HG02943 (cell line): ENCODE results near the gene ZNF133.

Experiments used
- ATAC-seq: cut with Tn5 transposase; IDR thresholded peaks from one replicate; pipeline ENCODE4 v1.9.1; 2021; ENCODE audit warnings: mild to moderate bottlenecking, low read depth, moderate library complexity; ENCODE audit not compliant: unreplicated experiment

ZNF133 gene

DNA sequence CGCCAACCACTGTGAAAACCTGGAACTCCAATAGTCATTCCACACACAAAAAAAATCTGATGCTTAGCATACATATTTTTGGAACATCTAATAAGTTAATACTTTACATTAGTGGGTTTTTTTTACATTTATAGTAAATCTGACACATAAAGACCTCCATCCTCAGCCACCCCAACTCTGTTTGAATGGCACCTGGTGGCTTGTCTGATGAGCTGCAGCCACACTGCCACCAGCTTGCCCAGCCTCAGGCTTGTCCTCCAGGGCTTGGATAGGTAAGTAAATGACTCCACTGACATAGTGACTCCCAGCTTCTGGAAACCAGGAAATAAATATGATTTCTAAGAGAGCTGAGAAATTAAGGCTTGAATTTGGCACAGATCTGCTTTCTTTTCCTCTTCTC, 71.5 kb downstream of the ZNF133 start:
- no peak for ATAC-seq

DNA sequence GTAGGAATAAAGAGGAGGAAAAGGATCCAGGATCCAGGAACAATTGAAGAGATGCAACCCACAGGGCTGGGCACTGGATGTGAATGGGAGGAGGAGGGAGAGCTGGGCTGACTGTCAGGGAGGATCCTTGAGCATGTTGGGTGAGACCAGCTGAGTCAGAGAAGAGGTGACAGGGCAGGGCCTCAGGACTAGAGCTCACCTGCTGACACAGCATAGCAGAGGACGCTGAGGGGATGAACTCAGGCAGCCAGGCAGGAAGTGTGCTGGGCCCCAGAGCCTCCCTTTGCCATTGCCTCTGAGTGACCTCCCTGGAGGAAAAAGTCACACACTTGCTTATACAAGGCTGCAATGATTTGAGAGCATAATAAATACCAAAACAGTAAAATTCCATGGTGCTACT, 72.3 kb downstream of the ZNF133 start:
- no peak for ATAC-seq

DNA sequence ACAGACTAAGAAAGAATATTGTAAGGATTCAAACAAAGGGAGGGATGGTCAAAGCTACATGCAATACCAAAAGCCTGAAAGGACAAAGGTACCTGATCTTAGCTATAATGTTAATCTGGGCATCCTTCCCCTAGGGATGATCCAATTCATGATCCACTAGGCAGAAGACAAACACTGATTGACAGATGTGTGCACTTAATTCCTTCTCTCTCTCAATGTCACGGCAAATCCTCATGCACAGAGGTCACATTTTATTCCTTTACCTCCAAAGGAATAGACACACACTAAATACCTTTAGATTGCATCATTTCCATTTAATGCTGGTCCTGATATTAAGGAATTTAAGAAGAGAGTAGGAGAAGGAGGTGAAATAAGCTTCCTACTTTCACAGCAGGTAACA, 73.4 kb downstream of the ZNF133 start:
- no peak for ATAC-seq

DNA sequence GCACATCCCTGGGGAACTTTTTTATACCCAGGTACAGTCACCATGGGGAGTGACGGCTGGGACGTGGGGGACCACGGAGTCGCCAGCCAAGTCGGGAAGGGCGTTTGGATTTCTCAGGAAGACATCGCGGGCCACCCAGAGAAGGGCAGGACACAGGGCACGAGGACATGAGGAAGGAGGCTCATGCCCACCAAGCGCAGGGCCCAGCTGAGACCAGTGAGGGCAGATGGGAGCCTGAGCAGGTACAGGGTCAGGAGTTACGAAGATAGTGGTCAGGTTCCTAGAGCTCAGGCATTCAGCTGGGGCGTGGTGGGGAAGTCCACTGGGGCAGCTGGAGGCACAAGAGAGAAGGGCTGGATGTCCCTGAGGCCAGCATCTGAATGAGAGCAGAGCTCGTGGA, 74.6 kb downstream of the ZNF133 start:
- no peak for ATAC-seq

DNA sequence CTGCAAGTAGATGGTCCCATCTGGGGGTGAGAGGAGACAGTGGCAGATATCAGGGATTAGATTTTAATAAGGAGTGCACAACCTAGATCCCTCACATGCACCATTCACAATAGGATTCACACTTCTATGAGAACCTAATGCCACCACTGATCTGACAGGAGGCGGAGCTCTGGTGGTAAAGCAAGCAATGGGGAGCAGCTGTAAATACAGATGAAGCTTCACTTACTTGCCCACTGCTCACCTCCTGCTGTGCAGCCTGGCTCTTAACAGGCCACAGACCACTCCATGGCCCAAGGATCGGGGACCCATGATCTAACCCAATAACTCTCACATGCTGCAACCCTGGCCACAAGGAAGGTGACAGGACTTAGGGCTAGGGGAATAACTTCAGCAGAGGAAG, 75.4 kb downstream of the ZNF133 start:
- ATAC-seq: no peak

DNA sequence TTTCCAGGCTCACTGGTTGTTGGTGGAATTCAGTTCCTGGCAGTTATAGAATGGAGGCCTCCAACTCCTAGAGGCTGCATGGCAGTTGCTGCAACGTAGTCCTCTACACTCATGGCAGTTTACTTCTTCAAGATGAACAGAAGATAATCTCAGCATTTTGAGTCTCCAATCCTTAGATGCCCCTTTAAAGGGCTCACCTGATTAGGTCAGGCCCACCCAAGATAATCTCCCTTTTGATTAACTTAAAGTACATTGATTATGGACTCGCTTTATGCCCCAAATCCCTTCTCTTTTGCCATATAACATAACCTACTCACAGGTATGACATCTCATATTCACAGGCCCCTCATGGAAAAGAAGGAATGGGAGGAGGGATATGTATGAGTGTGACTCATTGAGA, 76.4 kb downstream of the ZNF133 start:
- ATAC-seq: no peak
